ENCODE results near the gene ZNF229.
"Not testable (repeated sequence)": the region's sequence is repeated elsewhere in the genome, so short reads cannot be mapped to it uniquely, and the experiment has no call there.

Gene ZNF229

DNA sequence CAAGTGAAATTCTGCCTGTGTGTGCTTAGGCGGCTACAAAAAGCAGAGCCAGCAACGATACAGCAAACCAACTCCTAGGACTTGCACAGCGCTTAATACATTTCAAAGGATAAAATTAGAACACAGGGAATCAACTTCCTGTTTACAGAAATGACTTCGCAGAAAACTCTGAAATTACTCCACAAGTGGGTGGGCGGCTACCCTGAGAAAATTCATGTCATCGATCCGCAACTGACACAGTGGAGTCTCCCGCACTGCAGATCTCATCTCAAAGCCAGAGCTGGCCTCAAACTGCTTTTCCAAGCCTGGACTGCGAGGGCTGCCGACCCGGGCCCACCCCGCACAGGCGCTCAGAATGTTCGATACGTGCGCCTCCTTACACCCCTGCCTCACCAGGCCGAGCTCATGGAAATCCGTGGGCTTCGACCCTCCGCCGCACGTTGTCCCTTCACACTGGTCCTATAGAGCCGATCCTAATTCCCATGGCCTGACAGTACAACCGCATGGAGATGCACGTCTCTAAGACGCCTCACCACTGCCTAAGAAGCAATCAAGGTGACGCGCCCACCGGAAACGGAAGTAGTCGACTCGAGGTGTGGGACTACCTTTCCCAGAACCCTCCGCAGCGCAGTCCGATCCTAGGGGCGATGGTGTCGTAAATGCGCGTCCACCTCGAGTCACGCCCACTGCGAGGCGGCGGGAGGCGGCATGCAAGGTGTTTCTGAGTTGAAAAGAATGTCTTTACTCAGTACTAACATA lies at the start of gene ZNF229:
TSS of gene ZNF229 (minus strand) at position 557 of the 759 bp plus-strand sequence. CDS start 5,625 bp downstream, outside the sequence.
- DNase-seq: peak; percentile 62

- no peak for DNase-seq
Observed at GRCh38 chr19:44496711-44497110, 48.4 kb upstream of the ZNF229 start.

DNA sequence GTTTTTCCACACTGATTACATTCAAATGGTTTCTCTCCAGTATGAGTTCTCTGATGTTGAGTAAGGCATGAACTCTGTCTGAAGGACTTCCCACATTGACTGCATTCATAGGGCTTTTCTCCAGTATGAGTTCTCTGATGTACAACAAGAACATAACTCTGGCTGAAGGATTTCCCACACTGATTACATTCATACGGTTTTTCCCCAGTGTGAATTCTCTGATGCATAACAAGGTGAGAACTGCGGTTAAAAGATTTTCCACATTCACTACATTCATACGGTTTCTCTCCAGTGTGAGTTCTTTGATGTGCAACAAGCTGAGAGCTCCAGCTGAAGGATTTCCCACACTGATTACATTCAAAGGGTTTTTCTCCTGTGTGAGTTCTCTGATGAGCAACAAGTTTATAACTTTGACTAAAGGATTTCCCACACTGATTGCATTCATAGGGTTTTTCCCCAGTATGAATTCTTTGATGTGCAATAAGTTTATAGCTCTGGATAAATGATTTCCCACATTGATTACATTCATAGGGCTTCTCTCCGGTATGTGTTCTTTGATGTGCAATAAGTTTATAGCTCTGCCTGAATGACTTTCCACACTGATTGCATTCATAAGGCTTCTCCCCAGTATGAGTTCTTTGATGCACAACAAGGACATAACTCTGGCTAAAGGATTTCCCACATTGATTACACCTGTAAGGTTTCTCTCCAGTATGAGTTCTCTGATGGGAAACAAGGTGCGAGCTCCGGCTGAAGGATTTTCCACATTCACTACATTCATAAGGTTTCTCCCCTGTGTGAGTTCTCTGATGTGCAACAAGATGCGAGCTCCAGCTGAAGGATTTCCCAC lies 28.5 kb upstream of the ZNF229 start:
- no peak for DNase-seq

DNA sequence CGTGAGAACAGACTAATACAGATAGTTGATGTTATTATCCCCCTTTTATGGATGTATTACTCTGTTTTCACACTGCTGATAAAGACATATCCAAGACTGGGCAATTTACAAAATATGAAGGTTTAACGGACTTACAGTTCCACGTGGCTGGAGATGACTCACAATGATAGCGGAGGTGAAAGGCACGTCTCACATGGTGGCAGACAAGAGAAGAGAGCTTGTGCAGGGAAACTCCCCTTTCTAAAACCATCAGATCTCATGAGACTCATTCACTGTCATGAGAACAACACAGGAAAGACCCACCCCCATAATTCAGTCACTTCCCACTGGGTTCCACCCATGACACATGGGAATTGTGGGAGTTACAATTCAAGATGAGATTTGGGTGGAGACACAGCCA lies 20.5 kb upstream of the ZNF229 start:
- DNase-seq: not testable (repeated sequence)

DNA sequence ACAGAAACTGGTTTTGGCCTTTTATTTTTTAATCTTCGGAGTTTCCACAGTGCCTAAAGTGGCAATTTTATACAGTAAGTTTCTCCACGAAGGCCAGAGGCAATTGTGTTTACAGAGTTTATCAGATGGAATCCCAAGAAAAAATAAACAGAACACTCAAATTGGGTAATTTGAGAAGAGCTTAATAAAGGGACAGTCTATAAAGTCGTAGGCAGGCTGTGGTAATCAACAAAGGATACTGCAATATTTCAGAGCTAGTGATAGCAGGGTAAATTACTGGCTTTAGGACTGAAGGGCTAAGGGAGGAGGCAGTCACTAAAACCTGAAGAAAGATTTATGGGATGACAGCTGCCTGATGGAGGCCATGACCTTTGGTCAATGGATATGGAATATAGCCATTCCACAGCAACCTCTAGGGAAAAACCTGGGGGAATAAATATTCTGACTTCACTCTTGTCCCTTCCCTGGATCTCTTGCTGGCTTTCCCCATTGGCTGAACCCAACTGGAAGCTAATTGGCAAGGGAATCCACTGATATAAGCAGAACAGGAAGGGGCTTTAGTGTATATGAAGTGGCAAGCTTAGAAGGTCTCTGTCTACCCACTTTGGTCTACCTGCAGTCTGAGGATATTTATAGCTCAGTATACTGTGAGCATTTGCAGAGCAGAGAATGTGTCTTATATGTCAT lies 14.5 kb upstream of the ZNF229 start:
- not testable (repeated sequence) for DNase-seq

DNA sequence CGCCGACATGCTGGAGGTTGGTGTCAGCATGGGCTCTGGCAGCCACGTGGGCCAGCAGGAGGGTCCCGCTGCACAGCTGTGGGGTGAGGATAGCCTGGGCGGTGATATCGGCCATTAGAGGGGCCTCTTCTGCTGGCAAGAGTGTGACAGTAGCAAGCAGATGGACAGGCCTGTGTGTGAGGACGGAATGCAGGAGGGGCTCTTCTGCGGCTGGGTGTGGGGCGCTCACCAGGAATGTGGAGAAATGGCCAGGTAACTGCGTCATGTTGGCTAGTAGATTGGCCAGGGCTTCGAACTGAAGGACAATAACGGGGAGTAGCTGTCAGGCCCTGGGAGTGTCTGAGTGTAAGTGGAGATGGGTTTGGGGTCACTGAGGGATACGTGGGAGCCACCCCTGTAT lies 7.7 kb upstream of the ZNF229 start:
- not testable (repeated sequence) for DNase-seq

GRCh38 chr19:44455100-44455499 lies 6.8 kb upstream of the ZNF229 start:
- DNase-seq: no peak

DNA sequence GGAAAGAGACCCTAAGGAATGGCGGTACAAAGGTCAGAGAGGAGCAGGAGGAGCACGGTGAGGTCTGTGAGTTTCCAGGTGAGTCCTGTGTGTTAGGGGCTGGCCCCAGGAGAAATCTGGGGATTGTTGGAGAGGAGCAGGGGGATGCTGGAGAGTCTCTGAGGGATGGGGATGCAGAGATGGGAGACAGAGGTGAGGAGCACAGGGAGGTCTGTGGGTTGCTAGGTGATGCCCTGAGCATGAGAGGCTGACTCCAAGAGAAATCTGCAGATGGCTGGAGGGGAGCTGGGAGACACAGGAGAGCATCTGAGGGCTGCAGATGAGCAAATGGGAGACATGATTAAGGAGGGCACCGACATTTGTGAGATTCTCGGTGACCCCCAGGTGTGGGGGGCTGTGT lies 4.1 kb upstream of the ZNF229 start:
- no peak for DNase-seq

DNA sequence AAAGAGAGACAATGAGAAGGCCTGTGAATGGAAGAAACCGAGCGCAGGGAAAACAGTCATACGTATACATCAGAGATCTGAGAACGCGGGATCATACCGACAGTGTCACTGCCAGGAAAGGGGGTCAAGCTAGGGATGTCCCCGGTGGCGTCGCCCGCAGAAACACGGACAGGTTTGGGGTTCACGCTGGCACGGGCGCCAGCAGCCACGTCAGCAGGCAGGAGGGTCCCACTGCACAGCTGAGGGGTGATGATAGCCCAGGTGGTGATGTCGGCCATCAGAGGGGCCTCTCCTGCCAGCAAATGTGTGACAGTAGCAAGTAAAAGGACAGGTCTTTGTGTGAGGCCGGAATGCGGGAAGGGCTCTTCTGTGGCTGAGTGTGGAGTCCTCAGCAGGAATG lies 3.4 kb upstream of the ZNF229 start:
- no peak for DNase-seq

DNA sequence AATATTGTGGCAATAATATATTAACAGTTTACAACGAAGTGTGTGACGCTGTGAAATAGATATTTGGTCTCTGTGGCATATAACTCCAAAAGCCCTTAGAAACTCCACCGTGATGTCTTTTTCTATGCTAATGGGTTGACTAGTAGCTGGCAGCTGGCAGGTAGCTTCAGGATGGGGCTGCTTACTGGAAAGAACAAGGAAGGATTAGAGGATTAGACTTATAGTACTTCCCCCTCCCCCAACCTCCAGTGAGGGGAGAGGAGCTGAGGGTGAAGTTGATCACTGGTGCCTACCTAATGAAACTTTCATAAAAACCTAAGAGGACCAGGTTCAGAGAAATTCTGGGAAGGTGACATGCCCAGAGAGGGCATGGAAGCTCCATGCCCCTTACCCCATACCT lies 9.8 kb downstream of the ZNF229 start:
- no peak for DNase-seq

DNA sequence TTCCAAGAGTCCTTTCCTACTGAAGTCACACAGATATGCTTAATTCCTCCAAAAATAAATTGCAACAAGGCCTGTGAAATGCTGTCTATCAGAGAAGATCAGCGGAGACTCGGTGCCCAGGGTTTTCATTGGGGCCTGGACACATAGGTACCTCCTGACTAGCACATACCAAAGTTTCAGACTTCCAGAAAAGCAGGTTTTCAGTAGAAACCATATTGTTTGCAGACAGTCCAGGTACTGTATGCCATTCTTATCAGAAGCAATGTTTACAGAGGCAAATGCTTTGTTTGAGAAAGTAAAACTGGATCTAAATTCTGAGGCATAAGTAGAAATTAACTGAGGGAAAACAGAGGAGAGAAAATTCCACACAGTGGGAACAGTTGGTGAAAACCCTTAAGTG lies 12.8 kb downstream of the ZNF229 start:
- DNase-seq: no peak

DNA sequence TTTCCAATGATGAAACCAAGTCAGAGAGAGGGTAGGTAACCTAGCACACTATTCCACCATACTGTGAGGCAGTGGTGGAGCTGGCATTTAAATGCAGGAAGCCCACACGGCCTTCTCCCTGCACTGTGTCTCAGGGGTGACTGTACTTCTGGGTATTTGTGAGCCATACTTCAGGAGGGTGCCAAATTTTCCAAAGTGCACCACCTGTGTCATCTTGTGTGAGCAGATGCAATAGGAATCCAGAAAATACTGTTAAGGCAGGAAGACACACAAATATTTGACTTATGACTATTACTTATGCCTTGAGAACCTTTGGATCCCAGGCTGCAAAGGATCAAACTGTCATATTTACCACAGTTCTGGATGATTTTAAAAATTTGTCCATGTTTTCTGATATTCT lies 17.3 kb downstream of the ZNF229 start:
- DNase-seq: no peak

DNA sequence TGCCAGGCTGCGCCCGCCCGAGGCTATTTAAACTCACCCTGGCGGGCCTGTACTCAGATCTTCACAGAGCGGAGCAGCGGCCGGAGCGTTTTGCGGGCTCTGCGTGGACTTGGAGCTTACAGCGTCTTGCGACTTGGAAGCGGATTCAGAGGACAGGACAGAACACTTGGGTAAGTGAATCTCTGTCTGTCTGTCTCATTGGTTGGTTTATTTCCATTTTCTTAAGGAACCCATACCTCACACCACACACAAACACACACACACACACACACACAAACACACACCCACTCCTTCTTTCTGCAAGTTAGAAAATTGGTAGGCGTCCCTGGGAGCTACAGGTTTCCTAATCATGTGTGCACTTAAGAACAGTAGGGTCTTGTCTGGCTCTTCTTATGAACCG lies 32.7 kb downstream of the ZNF229 start:
- DNase-seq: not testable (repeated sequence)

DNA sequence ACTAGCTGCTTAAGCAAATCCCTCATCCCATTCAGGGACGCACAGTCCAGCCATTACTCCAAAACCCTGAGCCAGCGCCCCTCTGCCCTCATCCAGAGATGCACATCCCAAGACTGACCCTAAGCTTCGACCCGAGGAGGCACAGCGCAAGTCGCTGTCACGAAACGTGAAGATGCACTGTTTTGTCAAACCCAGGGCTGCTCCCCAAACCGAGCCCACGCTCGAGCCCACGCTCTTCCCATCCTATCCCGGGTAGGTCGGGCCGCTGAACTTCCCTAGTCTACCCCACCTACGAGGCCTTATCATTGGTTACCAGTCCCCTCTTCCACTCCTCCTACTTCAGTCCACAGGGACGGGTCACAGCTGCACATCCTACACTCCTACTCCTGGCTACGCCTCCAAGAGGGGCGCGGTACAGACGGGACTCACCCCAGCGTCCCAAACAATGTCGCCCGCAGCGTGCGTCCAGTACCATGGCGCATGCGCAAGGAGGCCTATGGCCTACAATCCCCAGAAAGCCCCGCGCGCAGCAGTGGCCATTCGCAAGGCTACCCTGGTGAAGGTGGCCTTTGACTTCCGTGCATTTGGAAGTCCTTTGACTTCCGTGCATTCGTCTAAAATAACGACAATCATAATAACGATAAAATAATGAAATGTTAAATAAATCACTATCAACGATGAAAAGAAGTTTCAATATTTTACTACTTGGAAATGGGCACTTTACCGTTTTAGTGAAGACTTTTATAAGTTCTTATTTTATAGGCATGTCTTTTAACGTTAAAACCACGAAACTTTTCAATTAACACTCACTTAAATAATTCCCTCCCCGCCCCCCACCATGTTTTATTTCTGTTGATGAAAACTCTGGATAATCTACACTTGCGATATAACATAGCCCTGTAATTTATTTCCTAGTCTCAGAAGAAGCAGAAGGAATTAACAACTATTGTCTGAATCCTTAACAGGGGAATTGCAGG lies 46.8 kb downstream of the ZNF229 start, which contains the start of gene ZNF285:
TSS of gene ZNF285 (minus strand) at position 470 of the 977 bp plus-strand sequence. CDS start 4,395 bp downstream, outside the sequence.
- DNase-seq: peak; percentile 68

DNA sequence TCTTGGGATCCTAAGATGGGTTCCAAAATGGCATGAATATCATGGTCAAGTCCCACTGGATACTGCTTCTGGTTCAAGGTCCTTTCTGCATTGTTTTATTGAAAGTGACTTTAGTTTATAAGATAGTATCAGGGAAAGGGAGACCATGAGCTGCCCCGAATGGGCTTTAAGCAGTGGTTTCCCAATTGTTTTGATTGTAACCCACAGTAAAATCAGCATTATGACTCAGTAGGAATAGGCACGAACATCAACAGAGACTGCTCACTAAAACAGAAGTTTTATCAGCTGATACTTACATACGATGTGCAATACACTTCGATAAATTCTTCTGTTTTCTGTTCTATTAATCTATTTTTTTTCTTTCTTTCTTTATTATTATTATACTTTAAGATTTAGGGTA lies 59.0 kb downstream of the ZNF229 start:
- DNase-seq: not testable (repeated sequence)
